ENCODE data around the gene PMM2.

GRCh38 chr16:8751481-8752311, 45.9 kb upstream of the PMM2 start:
- TF ChIP-seq CTCF (IDR thresholded peaks at IDR 0.05) (no peak), POLR2A (IDR thresholded peaks at IDR 0.05) (no peak), EP300 (IDR thresholded peaks at IDR 0.05; ENCODE audit: low read depth) (no peak)

All from transverse colon (tissue), 3 donors.